IMR-90 (cell line): ENCODE results near the gene COL18A1. TPM values are rescaled to one million over a fixed set of nuclear protein-coding genes. Genes with fewer than 3 reads are reported as not detected.

ENCODE experiments used
- ATAC-seq: fragments of 200-7000 bp; cut with Tn5 transposase; 2 replicates; pipeline ENCODE4 v1.9.1; 2020; ENCODE audit warnings: low read depth, mild to moderate bottlenecking, moderate library complexity
- BruUV-seq: library from RNA; stranded (reverse); fragments of 400-500 nt; replicated peaks from 2 replicates; lab custom pipeline; 2021; lab: Mats Ljungman, UMichigan
- CTCF ChIA-PET: fragments of 300-600 bp; formaldehyde crosslinking; extraction: SDS; loops from one replicate; lab custom pipeline; 2021; ENCODE audit warnings: antibody characterized with exemption; lab: Yijun Ruan, JAX
- POLR2A ChIA-PET: fragments of 300-600 bp; sonication (Branson Sonifier 250); formaldehyde crosslinking; loops from one replicate; lab custom pipeline; 2022; ENCODE audit warnings: antibody characterized with exemption; ENCODE audit not compliant: unreplicated experiment; lab: Charles Lee
- DNase-seq: peaks from one replicate; pipeline ENCODE4 v3.0.0; 2013
- H2AFZ ChIP-seq: replicated peaks from 2 replicates; pipeline ENCODE3; 2013; ENCODE audit warnings: low read length, mild to moderate bottlenecking; ENCODE audit not compliant: poor library complexity
- H2AK5ac ChIP-seq: 2 replicates; pipeline ENCODE4 v1.6.1; 2013; ENCODE audit warnings: low read depth, low read length, inconsistent platforms
- H2AK9ac ChIP-seq: replicated peaks from 2 replicates; pipeline ENCODE3; 2013; ENCODE audit warnings: mild to moderate bottlenecking, low read depth, low read length, moderate library complexity; ENCODE audit not compliant: poor library complexity
- H2BK120ac ChIP-seq: 2 replicates; pipeline ENCODE4 v1.6.1; 2013; ENCODE audit warnings: low read depth, low read length, inconsistent platforms
- H2BK15ac ChIP-seq: 3 replicates; pipeline ENCODE4 v1.6.1; 2013; ENCODE audit warnings: low read depth, low read length, inconsistent platforms
- H2BK20ac ChIP-seq: 2 replicates; pipeline ENCODE4 v1.6.1; 2013; ENCODE audit warnings: low read depth, mild to moderate bottlenecking, inconsistent platforms, low read length, moderate library complexity
- H2BK5ac ChIP-seq: 2 replicates; pipeline ENCODE4 v1.6.1; 2013; ENCODE audit warnings: mild to moderate bottlenecking, low read depth, low read length, inconsistent platforms; ENCODE audit not compliant: poor library complexity, severe bottlenecking
- H3K14ac ChIP-seq: replicated peaks from 2 replicates; pipeline ENCODE4 v1.6.1; 2013; ENCODE audit warnings: low read depth, low read length, inconsistent platforms
- H3K18ac ChIP-seq: 2 replicates; pipeline ENCODE4 v1.6.1; 2013; ENCODE audit warnings: low read depth, low read length, control low read depth
- H3K23ac ChIP-seq: 2 replicates; pipeline ENCODE4 v1.6.1; 2013; ENCODE audit warnings: low read depth, low read length, inconsistent platforms
- H3K27ac ChIP-seq: 2 replicates; pipeline ENCODE4 v1.5.1; 2013; ENCODE audit warnings: mild to moderate bottlenecking, control low read depth, low read length; ENCODE audit not compliant: insufficient read depth
- H3K27me3 ChIP-seq: 2 replicates; pipeline ENCODE4 v1.6.1; 2013; ENCODE audit warnings: low read length; ENCODE audit not compliant: control insufficient read depth, insufficient read depth
- H3K36me3 ChIP-seq: 2 replicates; pipeline ENCODE4 v1.6.1; 2013; ENCODE audit warnings: low read length, mixed read lengths; ENCODE audit not compliant: control insufficient read depth, insufficient read depth
- H3K4ac ChIP-seq: 2 replicates; pipeline ENCODE4 v1.6.1; 2013; ENCODE audit warnings: low read depth, low read length, inconsistent platforms
- H3K4me1 ChIP-seq: 2 replicates; pipeline ENCODE4 v1.6.1; 2013; ENCODE audit warnings: low read length, mixed read lengths; ENCODE audit not compliant: control insufficient read depth, insufficient read depth
- H3K4me2 ChIP-seq: 2 replicates; pipeline ENCODE4 v1.6.1; 2013; ENCODE audit warnings: low read depth, mild to moderate bottlenecking, control low read depth, low read length, moderate library complexity
- H3K4me3 ChIP-seq: 2 replicates; pipeline ENCODE4 v1.5.1; 2013; ENCODE audit warnings: low read depth, mild to moderate bottlenecking, control low read depth, low read length, moderate library complexity; ENCODE audit not compliant: insufficient read depth
- H3K56ac ChIP-seq: 2 replicates; pipeline ENCODE4 v1.6.1; 2013; ENCODE audit warnings: low read length, inconsistent platforms; ENCODE audit not compliant: insufficient read depth; ENCODE audit errors: extremely low read depth
- H3K79me1 ChIP-seq, 2 experiments: 2 replicates each; pipeline ENCODE4 v1.6.1; 2013; ENCODE audit warnings: low read length in 2 of 2, inconsistent platforms in 1 of 2, low read depth in 1 of 2
- H3K9ac ChIP-seq: 2 replicates; pipeline ENCODE4 v1.6.1; 2013; ENCODE audit warnings: low read depth, low read length, control low read depth
- H3K9me1 ChIP-seq: 2 replicates; pipeline ENCODE4 v1.6.1; 2013; ENCODE audit warnings: low read length, inconsistent platforms; ENCODE audit not compliant: insufficient read depth
- H3K9me3 ChIP-seq: 2 replicates; pipeline ENCODE4 v1.6.1; 2013; ENCODE audit warnings: low read length; ENCODE audit not compliant: control insufficient read depth, insufficient read depth
- H4K20me1 ChIP-seq: 2 replicates; pipeline ENCODE4 v1.6.1; 2013; ENCODE audit warnings: low read length, inconsistent platforms; ENCODE audit not compliant: insufficient read depth
- H4K5ac ChIP-seq: 2 replicates; pipeline ENCODE4 v1.6.1; 2013; ENCODE audit warnings: mild to moderate bottlenecking, low read depth, low read length, control low read depth
- H4K8ac ChIP-seq, 2 experiments: 2 replicates each; pipeline ENCODE4 v1.6.1; 2013; ENCODE audit warnings: low read depth in 2 of 2, low read length in 2 of 2, control low read depth in 1 of 2, inconsistent platforms in 1 of 2
- H4K91ac ChIP-seq: 2 replicates; pipeline ENCODE4 v1.6.1; 2013; ENCODE audit warnings: low read depth, low read length, inconsistent platforms; ENCODE audit not compliant: insufficient read depth
- BHLHE40 ChIP-seq: fragments of 150-350 bp; IDR thresholded peaks from 2 replicates; pipeline ENCODE4 v1.6.1; 2016; ENCODE audit warnings: mild to moderate bottlenecking, low read depth, low read length
- CEBPB ChIP-seq: IDR thresholded peaks from 2 replicates; pipeline ENCODE4 v1.6.1; 2012; ENCODE audit warnings: low read depth, low read length, improper control_type of control experiment
- CTCF ChIP-seq: conservative IDR thresholded peaks from 2 replicates; pipeline ENCODE4 v1.5.1; 2012; ENCODE audit warnings: mild to moderate bottlenecking, low read depth, low read length, improper control_type of control experiment
- ELK1 ChIP-seq: fragments of 150-350 bp; IDR thresholded peaks from 2 replicates; pipeline ENCODE4 v1.6.1; 2016; ENCODE audit warnings: low read depth, mild to moderate bottlenecking, low read length, moderate library complexity, borderline replicate concordance
- FOS ChIP-seq: fragments of 150-350 bp; IDR thresholded peaks from 2 replicates; pipeline ENCODE4 v1.6.1; 2016; ENCODE audit warnings: low read depth, low read length
- MAZ ChIP-seq: IDR thresholded peaks from 2 replicates; pipeline ENCODE4 v1.6.1; 2012; ENCODE audit warnings: low read depth, mild to moderate bottlenecking, low read length, improper control_type of control experiment, moderate library complexity, borderline replicate concordance
- MXI1 ChIP-seq: IDR thresholded peaks from 2 replicates; pipeline ENCODE4 v1.6.1; 2012; ENCODE audit warnings: low read depth, mild to moderate bottlenecking, low read length, moderate library complexity, borderline replicate concordance
- NFE2L2 ChIP-seq: fragments of 150-350 bp; IDR thresholded peaks from 2 replicates; pipeline ENCODE4 v1.6.1; 2016; ENCODE audit warnings: low read depth, mild to moderate bottlenecking, low read length
- RCOR1 ChIP-seq: IDR thresholded peaks from 2 replicates; pipeline ENCODE4 v1.6.1; 2012; ENCODE audit warnings: mild to moderate bottlenecking, low read length, improper control_type of control experiment; ENCODE audit not compliant: insufficient replicate concordance
- RFX5 ChIP-seq: IDR thresholded peaks from 2 replicates; pipeline ENCODE4 v1.8.0; 2012; ENCODE audit warnings: low read depth, mild to moderate bottlenecking, low read length, moderate library complexity
- SMC3 ChIP-seq: fragments of 150-350 bp; IDR thresholded peaks from 2 replicates; pipeline ENCODE4 v1.6.1; 2016; ENCODE audit warnings: low read depth, mild to moderate bottlenecking, antibody characterized with exemption, low read length, moderate library complexity
- WGBS, 2 experiments: methylation state at CpG; one replicate each; pipeline versions ENCODE4 v1.1.5 to v1.1.7; 2013; ENCODE audit warnings: missing lambda C conversion rate in 2 of 2; ENCODE audit not compliant: insufficient read length in 1 of 2; ENCODE audit errors: extremely low coverage in 2 of 2; 5-methylcytosine and 5-hydroxymethylcytosine counted together
- dilution Hi-C: fragments of 300-500 bp; cut with HindIII; formaldehyde crosslinking; loops from one replicate; pipeline ENCODE4 v1.14.3; 2018; ENCODE audit warnings: low sequenced_read_pairs; ENCODE audit not compliant: unreplicated experiment
- in situ Hi-C: fragments of 300-500 bp; cut with MboI; formaldehyde crosslinking; loops from 3 replicates; pipeline ENCODE4 v1.14.3; 2019; ENCODE audit warnings: low sequenced_read_pairs, inconsistent platforms, mixed read lengths
- intact Hi-C: fragments of 100-400 bp; cut with micrococcal nuclease; formaldehyde crosslinking; loops from 2 replicates; pipeline ENCODE4 v1.10.0; 2022
- polyA plus RNA-seq, 3 experiments: library from polyadenylated mRNA; depleted of rRNA; stranded (reverse); fragments of >200 nt; gene quantifications; 2 replicates each; pipeline ENCODE4 v1.2.3, GENCODE V29; 2012; ENCODE audit warnings: low replicate concordance in 1 of 3
- total RNA-seq: library from RNA; depleted of rRNA; stranded (reverse); fragments of >200 nt; gene quantifications from 2 replicates; pipeline ENCODE4 v1.2.3, GENCODE V29; 2012

Gene COL18A1
- total and polyA plus RNA-seq, 2 of the 4 experiments (the other 2 are of a cell fraction): 4.3 to 46.7 TPM

GRCh38 chr21:45393021-45393420 is 11.9 kb upstream of the COL18A1 start:
- in situ Hi-C loops: no loop called here

More at GRCh38 chr21:45393021-45393420, 11.9 kb upstream of the COL18A1 start:
- Histone ChIP-seq H3K4me2 (no peak overlapping the region), H2BK5ac (no peak overlapping the region), H3K4ac (no peak overlapping the region), H2BK15ac (no peak overlapping the region), H3K9me3 (no peaks in the 10 kb centered on the region), H3K9ac (no peak overlapping the region), H2BK20ac (no peak overlapping the region), H4K20me1 (no peaks in the 10 kb centered on the region; the same call in 1 of the 2 replicates), H2AK5ac (no peak overlapping the region), H3K9me1 (no peaks in the 10 kb centered on the region), H3K56ac (no peak overlapping the region), H2AFZ (peak overlapping the region; percentile 16), H3K23ac (no peak overlapping the region), H2BK120ac (no peak overlapping the region), H3K27me3 (peaks cover 13% of the 10 kb centered on the region), H4K91ac (no peak overlapping the region), H3K4me1 (peaks cover under 1% of the 10 kb centered on the region; the same call in 1 of the 2 replicates), H3K36me3 (no peaks in the 10 kb centered on the region), H3K79me1 (no peaks in the 10 kb centered on the region; a peak in 1 of 4 replicates), H3K4me3 (no peak overlapping the region), H3K14ac (no peak overlapping the region), H2AK9ac (no peak overlapping the region), H3K18ac (no peak overlapping the region), H4K8ac (no peak overlapping the region), H4K5ac (no peak overlapping the region), H3K27ac (no peak overlapping the region)
- ChIA-PET POLR2A (no interaction called here), CTCF (no interaction called here)
- ATAC-seq: no peak
- TF ChIP-seq RFX5: no peak
- TF ChIP-seq MXI1: no peak
- no peak for TF ChIP-seq RCOR1
- TF ChIP-seq ELK1: no peak
- TF ChIP-seq FOS: no peak
- no peak for TF ChIP-seq CTCF
- TF ChIP-seq NFE2L2: no peak
- no peak for TF ChIP-seq SMC3
- TF ChIP-seq MAZ: no peak
- no peak for TF ChIP-seq BHLHE40
- no peak for TF ChIP-seq CEBPB
- dilution Hi-C loops (no loop called here), intact Hi-C loops (no loop called here)
- no TSS peak for BruUV-seq
- WGBS, 2 experiments: 92% methylated on average over 17 of the region's 26 CpGs; no CpG with 5 or more reads in 1 of the 2 experiments
- DNase-seq: no peak
